B cell (primary cell): ENCODE data around the gene TSPO2. TPM values are rescaled to one million over a fixed set of nuclear protein-coding genes. Genes with fewer than 3 reads are reported as not detected.

Experiments used
- ATAC-seq: fragments of 200-7000 bp; cut with Tn5 transposase; one replicate; pipeline ENCODE4 v1.10.0; 2021; ENCODE audit warnings: low read depth, mild to moderate bottlenecking, moderate number of reproducible peaks, moderate library complexity
- CTCF ChIA-PET: fragments of 350-600 bp; sonication (Branson Sonifier 250); formaldehyde crosslinking; loops from one replicate; lab custom pipeline; 2021; ENCODE audit warnings: antibody characterized with exemption, inconsistent platforms; lab: Charles Lee
- POLR2A ChIA-PET: fragments of 350-600 bp; sonication (Branson Sonifier 250); formaldehyde crosslinking; loops from one replicate; lab custom pipeline; 2021; ENCODE audit warnings: antibody characterized with exemption; lab: Charles Lee
- DNase-seq: peaks from one replicate; pipeline ENCODE4 v3.0.0; 2013
- H2AFZ ChIP-seq: 2 replicates; pipeline ENCODE4 v1.6.1; 2012; ENCODE audit warnings: mild to moderate bottlenecking, low read depth, low read length; ENCODE audit not compliant: insufficient read depth, poor library complexity, severe bottlenecking
- H3K27ac ChIP-seq, 2 donors: 1 replicate in 1 of 2; 2 replicates in 1 of 2; pipeline ENCODE4 v1.5.1; 2012 to 2013; ENCODE audit warnings: low read length in 2 of 2, mild to moderate bottlenecking in 2 of 2, moderate library complexity in 1 of 2
- H3K27me3 ChIP-seq, 4 experiments: fragments of 200-600 bp in 1 of 4; sonication (generic) in 1 of 4; replicated peaks in 1 of 4; 1 replicate in 2 of 4; 2 replicates in 2 of 4; pipeline versions ENCODE4 v1.6.1 to v1.7.0; 2013 to 2016; ENCODE audit warnings: low read length in 3 of 4, mild to moderate bottlenecking in 2 of 4, mixed read lengths in 1 of 4, moderate library complexity in 1 of 4; ENCODE audit not compliant: insufficient read depth in 4 of 4, control insufficient read depth in 3 of 4; ENCODE audit errors: control extremely low read depth in 1 of 4
- H3K36me3 ChIP-seq, 2 experiments: replicated peaks in 1 of 2; 1 replicate in 1 of 2; 2 replicates in 1 of 2; pipeline versions ENCODE4 v1.6.1 to v1.7.1; 2013; ENCODE audit warnings: low read length in 1 of 2; ENCODE audit not compliant: insufficient read depth in 2 of 2, control insufficient read depth in 1 of 2; ENCODE audit errors: control extremely low read depth in 1 of 2, extremely low read depth in 1 of 2
- H3K4me1 ChIP-seq, 2 donors: fragments of 200-600 bp in 1 of 2; sonication (generic) in 1 of 2; 1 replicate in 1 of 2; 2 replicates in 1 of 2; pipeline versions ENCODE4 v1.5.1 to v1.6.1; 2013 to 2017; ENCODE audit warnings: low read length in 2 of 2; ENCODE audit not compliant: control insufficient read depth in 2 of 2, insufficient read depth in 2 of 2
- H3K4me2 ChIP-seq: replicated peaks from 2 replicates; pipeline ENCODE3; 2012; ENCODE audit warnings: mild to moderate bottlenecking, low read depth, low read length; ENCODE audit not compliant: poor library complexity, severe bottlenecking
- H3K4me3 ChIP-seq, 5 experiments: fragments of 200-600 bp in 1 of 5; sonication (generic) in 1 of 5; 1 replicate in 3 of 5; 2 replicates in 2 of 5; pipeline versions ENCODE4 v1.5.1 to v1.7.0; 2011 to 2016; ENCODE audit warnings: low read length in 4 of 5, mild to moderate bottlenecking in 4 of 5, low read depth in 2 of 5, control low read depth in 1 of 5, moderate library complexity in 1 of 5; ENCODE audit not compliant: insufficient read depth in 1 of 5; ENCODE audit errors: control extremely low read depth in 1 of 5, extremely low read depth in 1 of 5
- H3K79me2 ChIP-seq: fragments of 200-600 bp; sonication (generic); one replicate; pipeline ENCODE4 v1.6.0; 2016; ENCODE audit warnings: low read length; ENCODE audit not compliant: control insufficient read depth, insufficient read depth
- H3K9ac ChIP-seq: fragments of 200-600 bp; sonication (generic); 2 replicates; pipeline ENCODE4 v1.6.1; 2017; ENCODE audit warnings: mild to moderate bottlenecking, low read length, moderate library complexity
- H3K9me3 ChIP-seq, 3 donors: one replicate each; pipeline versions ENCODE4 v1.6.1 to v1.7.1; 2013; ENCODE audit warnings: low read length in 2 of 3; ENCODE audit not compliant: control insufficient read depth in 2 of 3, insufficient read depth in 1 of 3; ENCODE audit errors: control extremely low read depth in 1 of 3
- H4K20me1 ChIP-seq: 2 replicates; pipeline ENCODE4 v1.6.0; 2012; ENCODE audit warnings: mild to moderate bottlenecking, low read length; ENCODE audit not compliant: insufficient read depth, control insufficient read depth, poor library complexity, severe bottlenecking
- H3K27ac Mint-ChIP-seq: one replicate; pipeline ENCODE4 v1.8.0; 2021; ENCODE audit warnings: mixed read lengths
- H3K27me3 Mint-ChIP-seq: one replicate; pipeline ENCODE4 v1.8.0; 2021; ENCODE audit warnings: mixed read lengths
- H3K4me1 Mint-ChIP-seq: one replicate; pipeline ENCODE4 v1.8.0; 2021; ENCODE audit warnings: mixed read lengths
- H3K4me3 Mint-ChIP-seq: one replicate; pipeline ENCODE4 v1.8.0; 2021; ENCODE audit warnings: mixed read lengths
- H3K9me3 Mint-ChIP-seq: one replicate; pipeline ENCODE4 v1.8.0; 2022; ENCODE audit warnings: mixed read lengths; ENCODE audit not compliant: insufficient read depth
- CTCF ChIP-seq: fragments of 200-600 bp; IDR thresholded peaks from one replicate; pipeline ENCODE4 v1.8.0; 2022; ENCODE audit warnings: antibody characterized with exemption, mild to moderate bottlenecking
- EZH2 ChIP-seq: IDR thresholded peaks from 2 replicates; pipeline ENCODE4 v1.6.1; 2012; ENCODE audit warnings: borderline replicate concordance, low read depth, mild to moderate bottlenecking, moderate library complexity, low read length; ENCODE audit not compliant: insufficient read depth, poor library complexity, severe bottlenecking
- WGBS: methylation state at CpG from one replicate; pipeline ENCODE4 v1.1.5; 2013; ENCODE audit warnings: missing lambda C conversion rate; ENCODE audit not compliant: insufficient coverage; 5-methylcytosine and 5-hydroxymethylcytosine counted together
- intact Hi-C: fragments of 100-400 bp; cut with micrococcal nuclease; formaldehyde crosslinking; loops from one replicate; pipeline ENCODE4 v1.10.0; 2022
- polyA plus RNA-seq: library from polyadenylated mRNA; depleted of rRNA; stranded (reverse); fragments of >200 nt; gene quantifications from 2 replicates; pipeline ENCODE4 v1.2.3, GENCODE V29; 2012
- total RNA-seq, 2 donors: library from RNA; stranded (reverse); fragments of 120-200 nt in 1 of 2; gene quantifications; 1 replicate in 1 of 2; 2 replicates in 1 of 2; pipeline versions ENCODE4 v1.2.3 to v1.2.4, GENCODE V29; 2013 to 2022

Gene TSPO2
- total and polyA plus RNA-seq, 2 donors (not counting 1 experiment from before 2014, with no cell fraction given): not detected

- H3K9me3 ChIP-seq: no peaks in the 10 kb centered on the region
- WGBS: 44% methylated on average over 10 of the region's 13 CpGs
- no peaks in the 10 kb centered on the region for H3K36me3 ChIP-seq
- no peaks in the 10 kb centered on the region for H3K79me2 ChIP-seq
- ChIA-PET POLR2A (interaction anchor here (0.5 kb wide), 1 partner anchor 1726 kb away, joined by 4 read pairs; no protein-coding TSS in a partner anchor), CTCF (interaction anchor here (0.7 to 5.9 kb wide), 20 partner anchors 8 to 1681 kb away, joined by 3 to 35 read pairs (median 8); partner anchors contain the start of genes NFYA, OARD1, TSPO2 and UNC5CL)
- Mint-ChIP-seq H3K9me3 (no peaks in the 10 kb centered on the region), H3K27me3 (no peaks in the 10 kb centered on the region), H3K4me1 (peaks cover 24% of the 10 kb centered on the region), H3K4me3 (peak overlapping the region; percentile 88), H3K27ac (peak overlapping the region; percentile 51)
- peak overlapping the region; percentile 78 for H3K9ac ChIP-seq
- H3K27me3 ChIP-seq: no peaks in the 10 kb centered on the region
- TF ChIP-seq CTCF: no peak
- no peak for TF ChIP-seq EZH2
- ATAC-seq (peak; percentile 32), DNase-seq (no peak)
- peak overlapping the region; percentile 93 for H2AFZ ChIP-seq
- H3K4me3 ChIP-seq: peak overlapping the region in 4 of 5 experiments; percentile 46 to 73 (median 66)
- peak overlapping the region; percentile 87 for H3K4me2 ChIP-seq
- no peaks in the 10 kb centered on the region for H4K20me1 ChIP-seq
- intact Hi-C loops: loop anchor here (1.0 to 10.0 kb wide), 3 partner anchors 22 to 1666 kb away; no protein-coding TSS in a partner anchor
- peaks cover 20 to 23% of the 10 kb centered on the region in 2 donors for H3K4me1 ChIP-seq
- peak overlapping the region in 1 of 2 donors; percentile 63 for H3K27ac ChIP-seq
Observed at GRCh38 chr6:41028561-41029412, 13.5 kb upstream of the TSPO2 start.

GRCh38 chr6:41032830-41033229, 9.4 kb upstream of the TSPO2 start:
- ATAC-seq: no peak
- H2AFZ ChIP-seq: no peak overlapping the region
- peaks cover 11 to 15% of the 10 kb centered on the region in 2 donors for H3K4me1 ChIP-seq
- H3K9ac ChIP-seq: no peak overlapping the region
- intact Hi-C loops: no loop called here
- H3K27ac ChIP-seq: no peak overlapping the region
- H3K9me3 ChIP-seq: no peaks in the 10 kb centered on the region
- H3K27me3 Mint-ChIP-seq: no peaks in the 10 kb centered on the region
- POLR2A ChIA-PET: no interaction called here
- H3K27ac Mint-ChIP-seq: no peak overlapping the region
- no peak overlapping the region for H3K4me3 ChIP-seq
- no peaks in the 10 kb centered on the region for H4K20me1 ChIP-seq
- DNase-seq: no peak
- no peak for TF ChIP-seq EZH2
- no peak for TF ChIP-seq CTCF
- CTCF ChIA-PET: no interaction called here
- H3K4me3 Mint-ChIP-seq: no peak overlapping the region
- no peaks in the 10 kb centered on the region for H3K36me3 ChIP-seq
- 94% methylated on average over 14 of the region's 15 CpGs for whole genome bisulfite sequencing
- no peaks in the 10 kb centered on the region for H3K9me3 Mint-ChIP-seq
- no peaks in the 10 kb centered on the region for H3K27me3 ChIP-seq
- H3K4me1 Mint-ChIP-seq: peaks cover 15% of the 10 kb centered on the region
- H3K79me2 ChIP-seq: no peaks in the 10 kb centered on the region
- H3K4me2 ChIP-seq: no peak overlapping the region
